Chondrocyte (in vitro differentiated cells): Measurements from ENCODE around the gene ATP1B2. TPM values are rescaled to one million over a fixed set of nuclear protein-coding genes. Genes with fewer than 3 reads are reported as not detected.
A peak's percentile ranks its signal among the peaks of the same experiment; 100 is the strongest.

ENCODE experiments used
- DNase-seq: peaks from one replicate; pipeline ENCODE4 v3.0.0; 2021; ENCODE audit warnings: mixed read lengths, low spot score
- H3K27ac Mint-ChIP-seq: one replicate; pipeline ENCODE4 v1.8.0; 2021; ENCODE audit warnings: mild to moderate bottlenecking, moderate library complexity, mixed read lengths; ENCODE audit not compliant: unreplicated experiment
- H3K27me3 Mint-ChIP-seq: 2 replicates; pipeline ENCODE4 v1.8.0; 2021; ENCODE audit warnings: low read depth, mixed read lengths
- H3K36me3 Mint-ChIP-seq: 2 replicates; pipeline ENCODE4 v1.8.0; 2021; ENCODE audit warnings: low read depth, mixed read lengths
- H3K4me1 Mint-ChIP-seq: 2 replicates; pipeline ENCODE4 v1.8.0; 2021; ENCODE audit warnings: low read depth, mild to moderate bottlenecking, mixed read lengths
- H3K4me3 Mint-ChIP-seq: one replicate; pipeline ENCODE4 v1.8.0; 2021; ENCODE audit warnings: mild to moderate bottlenecking, moderate library complexity, mixed read lengths; ENCODE audit not compliant: unreplicated experiment
- H3K9me3 Mint-ChIP-seq: 2 replicates; pipeline ENCODE4 v1.8.0; 2021; ENCODE audit warnings: low read depth, mixed read lengths
- CTCF ChIP-seq: fragments of 200-600 bp; sonication (generic); IDR thresholded peaks from 2 replicates; pipeline ENCODE4 v1.5.0; 2021; ENCODE audit warnings: antibody characterized with exemption, mild to moderate bottlenecking, moderate library complexity
- long read RNA-seq: library from polyadenylated mRNA; stranded (forward); transcript quantifications from one replicate; pipeline ENCODE4 v2.0.0, GENCODE V29; 2021
- total RNA-seq: library from RNA; stranded (reverse); gene quantifications from 3 replicates; pipeline ENCODE4 v1.2.1, GENCODE V29; 2021

ATP1B2 gene
- total RNA-seq, result 0.77 to 2.2 TPM (median 0.90 TPM) in 3 replicates
- long read RNA-seq, result 0 reads

GRCh38 chr17:7650509-7651096 lies at the start of gene ATP1B2:
ATP1B2 (plus strand) TSS chr17:7650926; CDS start chr17:7651519, 593 bp downstream.
- no peak for DNase-seq
- no peak for TF ChIP-seq CTCF
- H3K9me3 Mint-ChIP-seq, result no peaks in the 10 kb centered on the region
- H3K27me3 Mint-ChIP-seq, result peaks cover 15% of the 10 kb centered on the region
- no peaks in the 10 kb centered on the region for H3K36me3 Mint-ChIP-seq
- H3K4me3 Mint-ChIP-seq, result peak within 1 kb of the TSS; percentile 69
- H3K4me1 Mint-ChIP-seq, result peaks cover 19% of the 10 kb centered on the region
- no peak within 1 kb of the TSS for H3K27ac Mint-ChIP-seq

GRCh38 chr17:7606280-7606679 lies 44.4 kb upstream of the ATP1B2 start:
- Mint-ChIP-seq H3K4me1 (peaks cover 21% of the 10 kb centered on the region), H3K36me3 (peaks cover 33% of the 10 kb centered on the region), H3K9me3 (no peaks in the 10 kb centered on the region), H3K27ac (no peak overlapping the region), H3K4me3 (no peak overlapping the region), H3K27me3 (no peaks in the 10 kb centered on the region)
- DNase-seq, result no peak
- TF ChIP-seq CTCF, result no peak

- no peak for TF ChIP-seq CTCF
- no peak for DNase-seq
- Mint-ChIP-seq H3K4me1 (peaks cover 49% of the 10 kb centered on the region), H3K27me3 (no peaks in the 10 kb centered on the region), H3K36me3 (peaks cover 8% of the 10 kb centered on the region), H3K4me3 (no peak overlapping the region), H3K9me3 (no peaks in the 10 kb centered on the region), H3K27ac (no peak overlapping the region)
Observed at GRCh38 chr17:7610641-7611040, 40.1 kb upstream of the ATP1B2 start.

- Mint-ChIP-seq H3K9me3 (no peaks in the 10 kb centered on the region), H3K4me3 (peak overlapping the region; percentile 83), H3K27me3 (no peaks in the 10 kb centered on the region), H3K27ac (peak overlapping the region; percentile 85), H3K4me1 (peaks cover 43% of the 10 kb centered on the region), H3K36me3 (no peaks in the 10 kb centered on the region)
- no peak for DNase-seq
- no peak for TF ChIP-seq CTCF
Observed at GRCh38 chr17:7611635-7612293, 39.0 kb upstream of the ATP1B2 start.

GRCh38 chr17:7612294-7612640 lies 38.5 kb upstream of the ATP1B2 start:
- no peaks in the 10 kb centered on the region for H3K27me3 Mint-ChIP-seq
- peak overlapping the region; percentile 83 for H3K4me3 Mint-ChIP-seq
- H3K4me1 Mint-ChIP-seq, result peaks cover 43% of the 10 kb centered on the region
- DNase-seq, result no peak
- H3K36me3 Mint-ChIP-seq, result no peaks in the 10 kb centered on the region
- H3K9me3 Mint-ChIP-seq, result no peaks in the 10 kb centered on the region
- TF ChIP-seq CTCF, result no peak
- H3K27ac Mint-ChIP-seq, result peak overlapping the region; percentile 85
